ENCODE data around the gene KRT9. TPM values are rescaled to one million over a fixed set of nuclear protein-coding genes. Genes with fewer than 3 reads are reported as not detected.

KRT9 gene
- total and polyA plus RNA-seq, 2 of the 13 experiments (the other 11 are each of a cell fraction or from before 2014, with no cell fraction given) = not detected

DNA sequence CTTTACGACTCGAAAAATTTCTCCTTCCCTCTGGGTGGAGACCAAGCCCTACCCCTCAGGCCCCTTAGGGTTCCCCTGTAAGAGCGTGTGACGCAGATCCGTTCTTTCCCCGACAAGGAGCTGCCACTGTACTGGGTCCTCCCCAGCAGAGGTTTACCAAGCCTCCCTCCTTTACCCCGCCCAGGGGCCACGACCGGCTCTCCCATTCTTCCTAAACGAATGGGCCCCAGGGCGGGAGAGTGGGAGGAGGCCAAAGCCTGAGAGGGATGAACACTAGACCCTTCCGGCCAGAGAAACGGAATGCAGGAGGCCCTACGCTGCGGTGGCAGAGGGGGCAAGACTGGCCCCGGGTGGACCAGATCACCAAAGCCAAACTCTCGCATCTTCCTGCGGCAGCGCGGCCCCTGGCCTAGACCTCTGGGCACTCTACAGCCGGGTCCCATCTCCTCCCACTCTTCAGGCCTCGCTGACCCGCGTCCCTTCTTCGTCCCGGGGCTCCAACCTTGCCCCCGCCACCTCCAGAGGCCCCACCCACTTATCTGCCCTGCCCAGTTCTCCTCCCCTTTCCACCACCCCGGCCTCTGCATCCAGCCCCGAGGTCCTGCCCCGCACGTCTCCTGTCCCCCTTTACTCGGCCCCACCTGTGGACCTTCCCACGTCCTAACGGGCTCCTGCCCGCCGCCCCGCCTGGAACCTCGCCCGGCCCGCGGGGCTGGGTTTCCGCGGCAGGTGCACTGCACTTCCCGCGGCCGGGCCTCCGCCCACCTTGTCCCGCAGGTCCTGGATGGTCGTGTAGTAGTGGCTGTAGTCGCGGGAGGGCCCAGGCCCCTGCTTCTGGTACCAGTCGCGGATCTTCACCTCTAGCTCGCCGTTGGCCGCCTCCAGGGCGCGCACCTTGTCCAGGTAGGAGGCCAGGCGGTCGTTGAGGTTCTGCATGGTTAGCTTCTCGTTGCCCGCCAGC is 44.5 kb downstream of the KRT9 start (continued):
- TF ChIP-seq PATZ1 (CRISPR knock-in tag; IDR thresholded peaks at IDR 0.05) = no peak
- no peak for TF ChIP-seq ZNF460 (CRISPR knock-in tag; IDR thresholded peaks at IDR 0.05; ENCODE audit: borderline replicate concordance)
- no peak for TF ChIP-seq ZFAT (CRISPR knock-in tag; conservative IDR thresholded peaks at IDR 0.05)
- TF ChIP-seq NCOR1 (IDR thresholded peaks at IDR 0.05; ENCODE audit: borderline replicate concordance, low read length) = no peak
- TF ChIP-seq, protein P1, sequence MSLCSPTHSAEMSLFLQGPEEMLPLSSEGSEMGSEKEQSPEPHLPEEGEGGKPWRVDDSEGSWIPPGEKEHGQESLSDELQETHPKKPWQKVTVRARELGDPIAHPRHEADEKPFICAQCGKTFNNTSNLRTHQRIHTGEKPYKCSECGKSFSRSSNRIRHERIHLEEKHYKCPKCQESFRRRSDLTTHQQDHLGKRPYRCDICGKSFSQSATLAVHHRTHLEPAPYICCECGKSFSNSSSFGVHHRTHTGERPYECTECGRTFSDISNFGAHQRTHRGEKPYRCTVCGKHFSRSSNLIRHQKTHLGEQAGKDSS (CRISPR knock-in tag; IDR thresholded peaks at IDR 0.05; ENCODE audit: borderline replicate concordance, low read depth) = no peak
- no peak for TF ChIP-seq ZNF816 (CRISPR knock-in tag; IDR thresholded peaks at IDR 0.05; ENCODE audit: borderline replicate concordance)
- TF ChIP-seq, protein P2, sequence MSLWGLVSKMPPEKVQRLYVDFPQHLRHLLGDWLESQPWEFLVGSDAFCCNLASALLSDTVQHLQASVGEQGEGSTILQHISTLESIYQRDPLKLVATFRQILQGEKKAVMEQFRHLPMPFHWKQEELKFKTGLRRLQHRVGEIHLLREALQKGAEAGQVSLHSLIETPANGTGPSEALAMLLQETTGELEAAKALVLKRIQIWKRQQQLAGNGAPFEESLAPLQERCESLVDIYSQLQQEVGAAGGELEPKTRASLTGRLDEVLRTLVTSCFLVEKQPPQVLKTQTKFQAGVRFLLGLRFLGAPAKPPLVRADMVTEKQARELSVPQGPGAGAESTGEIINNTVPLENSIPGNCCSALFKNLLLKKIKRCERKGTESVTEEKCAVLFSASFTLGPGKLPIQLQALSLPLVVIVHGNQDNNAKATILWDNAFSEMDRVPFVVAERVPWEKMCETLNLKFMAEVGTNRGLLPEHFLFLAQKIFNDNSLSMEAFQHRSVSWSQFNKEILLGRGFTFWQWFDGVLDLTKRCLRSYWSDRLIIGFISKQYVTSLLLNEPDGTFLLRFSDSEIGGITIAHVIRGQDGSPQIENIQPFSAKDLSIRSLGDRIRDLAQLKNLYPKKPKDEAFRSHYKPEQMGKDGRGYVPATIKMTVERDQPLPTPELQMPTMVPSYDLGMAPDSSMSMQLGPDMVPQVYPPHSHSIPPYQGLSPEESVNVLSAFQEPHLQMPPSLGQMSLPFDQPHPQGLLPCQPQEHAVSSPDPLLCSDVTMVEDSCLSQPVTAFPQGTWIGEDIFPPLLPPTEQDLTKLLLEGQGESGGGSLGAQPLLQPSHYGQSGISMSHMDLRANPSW (CRISPR knock-in tag; IDR thresholded peaks at IDR 0.05; ENCODE audit: borderline replicate concordance) = no peak
- TF ChIP-seq, protein P3, sequence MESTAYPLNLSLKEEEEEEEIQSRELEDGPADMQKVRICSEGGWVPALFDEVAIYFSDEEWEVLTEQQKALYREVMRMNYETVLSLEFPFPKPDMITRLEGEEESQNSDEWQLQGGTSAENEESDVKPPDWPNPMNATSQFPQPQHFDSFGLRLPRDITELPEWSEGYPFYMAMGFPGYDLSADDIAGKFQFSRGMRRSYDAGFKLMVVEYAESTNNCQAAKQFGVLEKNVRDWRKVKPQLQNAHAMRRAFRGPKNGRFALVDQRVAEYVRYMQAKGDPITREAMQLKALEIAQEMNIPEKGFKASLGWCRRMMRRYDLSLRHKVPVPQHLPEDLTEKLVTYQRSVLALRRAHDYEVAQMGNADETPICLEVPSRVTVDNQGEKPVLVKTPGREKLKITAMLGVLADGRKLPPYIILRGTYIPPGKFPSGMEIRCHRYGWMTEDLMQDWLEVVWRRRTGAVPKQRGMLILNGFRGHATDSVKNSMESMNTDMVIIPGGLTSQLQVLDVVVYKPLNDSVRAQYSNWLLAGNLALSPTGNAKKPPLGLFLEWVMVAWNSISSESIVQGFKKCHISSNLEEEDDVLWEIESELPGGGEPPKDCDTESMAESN (CRISPR knock-in tag; conservative IDR thresholded peaks at IDR 0.05) = peak; percentile 67
- TF ChIP-seq CSRNP1 (CRISPR knock-in tag; IDR thresholded peaks at IDR 0.05) = no peak
- no peak for TF ChIP-seq TGIF2 (CRISPR knock-in tag; IDR thresholded peaks at IDR 0.05)
- TF ChIP-seq, protein P4, sequence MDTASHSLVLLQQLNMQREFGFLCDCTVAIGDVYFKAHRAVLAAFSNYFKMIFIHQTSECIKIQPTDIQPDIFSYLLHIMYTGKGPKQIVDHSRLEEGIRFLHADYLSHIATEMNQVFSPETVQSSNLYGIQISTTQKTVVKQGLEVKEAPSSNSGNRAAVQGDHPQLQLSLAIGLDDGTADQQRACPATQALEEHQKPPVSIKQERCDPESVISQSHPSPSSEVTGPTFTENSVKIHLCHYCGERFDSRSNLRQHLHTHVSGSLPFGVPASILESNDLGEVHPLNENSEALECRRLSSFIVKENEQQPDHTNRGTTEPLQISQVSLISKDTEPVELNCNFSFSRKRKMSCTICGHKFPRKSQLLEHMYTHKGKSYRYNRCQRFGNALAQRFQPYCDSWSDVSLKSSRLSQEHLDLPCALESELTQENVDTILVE (CRISPR knock-in tag; IDR thresholded peaks at IDR 0.05) = no peak
- TF ChIP-seq, protein P5, sequence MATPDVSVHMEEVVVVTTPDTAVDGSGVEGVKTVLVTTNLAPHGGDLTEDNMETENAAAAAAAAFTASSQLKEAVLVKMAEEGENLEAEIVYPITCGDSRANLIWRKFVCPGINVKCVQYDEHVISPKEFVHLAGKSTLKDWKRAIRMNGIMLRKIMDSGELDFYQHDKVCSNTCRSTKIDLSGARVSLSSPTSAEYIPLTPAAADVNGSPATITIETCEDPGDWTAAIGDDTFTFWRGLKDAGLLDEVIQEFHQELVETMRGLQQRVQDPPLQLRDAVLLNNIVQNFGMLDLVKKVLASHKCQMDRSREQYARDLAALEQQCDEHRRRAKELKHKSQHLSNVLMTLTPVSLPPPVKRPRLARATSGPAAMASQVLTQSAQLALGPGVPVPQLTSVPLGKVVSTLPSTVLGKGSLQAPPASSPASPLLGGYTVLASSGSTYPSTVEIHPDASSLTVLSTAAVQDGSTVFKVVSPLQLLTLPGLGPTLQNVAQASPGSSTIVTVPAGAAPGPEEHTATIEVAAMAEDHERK (CRISPR knock-in tag; IDR thresholded peaks at IDR 0.05; ENCODE audit: low read depth) = no peak
- TF ChIP-seq ZKSCAN5 (CRISPR knock-in tag; IDR thresholded peaks at IDR 0.05) = no peak
- 0 out of 2 replicates have a peak, but pooled peaks have one; percentile 33 for TF ChIP-seq ZNF724P (CRISPR knock-in tag; IDR thresholded peaks at IDR 0.05; ENCODE audit: borderline replicate concordance)

All from HepG2 (cell line).